Upper lobe of right lung (tissue), 1 donor: ENCODE results near the gene SMARCA1. TPM values are rescaled to one million over a fixed set of nuclear protein-coding genes. Genes with fewer than 3 reads are reported as not detected.
A peak's percentile ranks its signal among the peaks of the same experiment; 100 is the strongest.

Source experiments
- ATAC-seq: fragments of 200-7000 bp; cut with Tn5 transposase; one replicate; pipeline ENCODE4 v1.9.1; 2020; ENCODE audit warnings: mild to moderate bottlenecking, moderate library complexity
- DNase-seq: peaks from one replicate; pipeline ENCODE4 v3.0.0-alpha.2; 2020
- H3K27ac ChIP-seq: fragments of 200-600 bp; one replicate; pipeline ENCODE4 v1.8.0; 2022
- H3K27me3 ChIP-seq: fragments of 200-600 bp; one replicate; pipeline ENCODE4 v1.8.0; 2022; ENCODE audit warnings: mild to moderate bottlenecking
- H3K36me3 ChIP-seq: fragments of 200-600 bp; one replicate; pipeline ENCODE4 v1.8.0; 2022
- H3K4me1 ChIP-seq: fragments of 200-600 bp; one replicate; pipeline ENCODE4 v1.8.0; 2022
- H3K4me3 ChIP-seq: fragments of 200-600 bp; one replicate; pipeline ENCODE4 v1.8.0; 2022; ENCODE audit warnings: mild to moderate bottlenecking
- H3K9me3 ChIP-seq: fragments of 200-600 bp; one replicate; pipeline ENCODE4 v1.8.0; 2022
- CTCF ChIP-seq: fragments of 200-600 bp; IDR thresholded peaks from one replicate; pipeline ENCODE4 v1.8.0; 2022; ENCODE audit warnings: antibody characterized with exemption
- intact Hi-C: fragments of 100-400 bp; cut with DNase I; formaldehyde crosslinking; loops from one replicate; pipeline ENCODE4 v1.11.0; 2022
- total RNA-seq: library from RNA; stranded (reverse); fragmentation: NEBNext Ultra II Directional; extraction: Animal tissue kit (Norgen Biotek cat#: 25700); gene quantifications from one replicate; pipeline ENCODE4 v1.2.1, GENCODE V29; 2021
- donor health status: DM: no; HTN: yes; CAD: no; lungs with severe emphysema.

SMARCA1 gene
- total RNA-seq, 1 donor from 2014 or later = 26.9 TPM

DNA sequence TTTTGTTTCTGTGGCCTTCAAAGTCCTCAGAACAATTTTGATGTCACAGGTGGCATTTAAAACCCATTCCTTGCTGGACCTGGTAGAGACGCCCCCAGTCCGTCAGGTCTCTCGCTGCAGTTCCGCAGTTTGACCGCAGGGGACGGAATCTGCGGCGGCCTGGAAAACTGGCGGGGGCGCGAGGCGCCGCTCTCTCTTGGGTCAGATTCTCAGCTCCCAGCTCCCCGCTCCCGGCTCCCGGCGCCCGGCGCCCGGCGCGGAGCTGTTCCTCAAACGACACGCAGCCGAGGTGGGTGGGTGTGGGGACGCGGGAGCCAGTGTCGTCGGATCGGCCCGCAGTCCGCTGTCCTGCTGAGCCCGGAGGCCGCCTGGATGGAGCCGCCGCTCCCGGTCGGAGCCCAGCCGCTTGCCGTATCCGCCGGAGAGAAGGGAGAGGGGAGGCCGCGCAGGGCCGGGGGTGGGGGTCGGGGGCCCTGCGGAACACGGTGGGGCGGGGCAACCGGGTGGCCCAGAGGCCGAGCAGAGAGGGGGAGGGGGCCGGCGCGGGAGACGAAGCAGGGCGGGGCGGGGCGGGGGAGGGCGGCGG is 16.9 kb upstream of the SMARCA1 start, which contains the start of gene OCRL:
Gene OCRL, plus strand, starts transcription at position 192 of the 586 bp plus-strand sequence. Its CDS starts 181 bp downstream, at position 373.
- Histone ChIP-seq H3K36me3 (no peaks in the 10 kb centered on the region), H3K4me3 (peak within 1 kb of the TSS; percentile 62), H3K27ac (peak within 1 kb of the TSS; percentile 73), H3K27me3 (no peaks in the 10 kb centered on the region), H3K9me3 (no peaks in the 10 kb centered on the region), H3K4me1 (no peaks in the 10 kb centered on the region)
- intact Hi-C loops = no loop called here
- peak; percentile 71 for TF ChIP-seq CTCF
- ATAC-seq (peak; percentile 98), DNase-seq (peak; percentile 85)

- ATAC-seq = no peak
- intact Hi-C loops = no loop called here
These were observed 11.7 kb upstream of the SMARCA1 start for GRCh38 chrX:129534816-129535578.

GRCh38 chrX:129531132-129531531 is 7.8 kb upstream of the SMARCA1 start:
- Histone ChIP-seq H3K9me3 (no peaks in the 10 kb centered on the region), H3K27ac (no peak overlapping the region), H3K4me1 (no peaks in the 10 kb centered on the region), H3K36me3 (no peaks in the 10 kb centered on the region), H3K27me3 (no peaks in the 10 kb centered on the region), H3K4me3 (no peak overlapping the region)
- TF ChIP-seq CTCF = no peak
- no peak for DNase-seq
- ATAC-seq = no peak
- intact Hi-C loops = no loop called here

More at GRCh38 chrX:129534816-129535578, 11.7 kb upstream of the SMARCA1 start:
- no peaks in the 10 kb centered on the region for H3K36me3 ChIP-seq
- no peak for TF ChIP-seq CTCF
- no peak overlapping the region for H3K27ac ChIP-seq
- no peak for DNase-seq
- H3K4me3 ChIP-seq = no peak overlapping the region
- no peaks in the 10 kb centered on the region for H3K9me3 ChIP-seq
- no peaks in the 10 kb centered on the region for H3K4me1 ChIP-seq
- H3K27me3 ChIP-seq = no peaks in the 10 kb centered on the region

- Histone ChIP-seq H3K36me3 (no peaks in the 10 kb centered on the region), H3K9me3 (no peaks in the 10 kb centered on the region), H3K4me1 (no peaks in the 10 kb centered on the region), H3K4me3 (no peak overlapping the region), H3K27ac (no peak overlapping the region), H3K27me3 (no peaks in the 10 kb centered on the region)
- intact Hi-C loops = no loop called here
- no peak for ATAC-seq
- no peak for TF ChIP-seq CTCF
- DNase-seq = no peak
These were observed 7.1 kb upstream of the SMARCA1 start for GRCh38 chrX:129530410-129530809.

DNA sequence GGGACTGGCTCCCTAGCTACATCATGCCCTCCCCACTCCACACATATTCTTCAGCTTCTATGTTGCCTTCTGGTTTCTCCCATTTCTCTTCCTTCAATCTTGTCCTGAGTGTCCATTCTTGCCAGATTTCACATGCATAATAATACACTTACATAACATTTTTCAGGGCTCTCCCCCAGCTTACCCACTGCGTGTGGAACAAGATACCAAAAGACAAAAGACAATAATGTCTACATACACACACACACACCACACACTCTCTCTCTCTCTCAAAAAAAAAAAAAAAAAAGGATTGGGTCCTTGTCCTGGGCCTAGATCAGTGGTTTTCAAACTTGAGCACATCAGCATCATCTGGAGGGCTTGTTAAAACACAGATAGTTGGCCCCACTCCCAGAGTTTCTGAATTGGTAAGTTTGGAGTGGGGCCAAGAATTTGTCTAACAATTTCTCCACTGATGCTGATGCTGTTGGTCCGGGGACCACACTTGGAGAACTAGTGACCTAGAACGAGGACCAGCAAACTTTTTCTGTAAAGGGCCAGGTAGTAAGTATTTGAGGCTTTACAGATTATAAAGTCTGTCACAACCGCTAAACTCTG is 6.5 kb upstream of the SMARCA1 start:
- Histone ChIP-seq H3K9me3 (no peaks in the 10 kb centered on the region), H3K4me3 (no peak overlapping the region), H3K36me3 (no peaks in the 10 kb centered on the region), H3K27ac (no peak overlapping the region), H3K4me1 (no peaks in the 10 kb centered on the region), H3K27me3 (no peaks in the 10 kb centered on the region)
- no peak for TF ChIP-seq CTCF
- DNase-seq (no peak), ATAC-seq (no peak)
- intact Hi-C loops = no loop called here
